GM11168 (cell line): Measurements from ENCODE around the gene VEPH1.
"Not testable (repeated sequence)": the region's sequence is repeated elsewhere in the genome, so short reads cannot be mapped to it uniquely, and the experiment has no call there.

Experiments used
- in situ Hi-C: fragments of 300-500 bp; cut with MboI; formaldehyde crosslinking; loops from one replicate; pipeline ENCODE4 v1.12.0; 2022; ENCODE audit warnings: low sequenced_read_pairs; ENCODE audit not compliant: unreplicated experiment

The VEPH1 gene

GRCh38 chr3:157356541-157356940, 146.7 kb downstream of the VEPH1 start:
- in situ Hi-C loops: no loop called here

DNA sequence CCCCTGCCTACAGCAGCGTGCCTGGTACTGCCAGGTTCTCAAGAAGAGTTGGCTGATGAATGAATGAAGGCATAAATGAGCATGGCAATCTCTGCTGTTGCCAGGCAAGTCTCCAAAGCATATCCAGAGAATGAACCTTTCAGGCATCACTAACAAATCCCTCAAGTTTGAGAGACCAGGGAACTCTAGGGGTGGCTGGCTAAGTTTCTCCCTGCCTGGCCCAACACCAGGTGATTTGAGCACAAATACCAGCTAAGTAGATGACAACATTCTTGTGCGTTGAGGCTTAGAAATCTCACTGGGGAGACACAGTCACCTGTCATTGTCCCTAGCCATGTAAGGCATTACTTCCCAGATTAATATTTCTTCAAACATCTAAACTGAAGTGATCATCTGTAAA, 147.9 kb downstream of the VEPH1 start:
- in situ Hi-C loops: no loop called here

- in situ Hi-C loops: no loop called here
Measured at GRCh38 chr3:157354722-157355121, 148.5 kb downstream of the VEPH1 start.

- in situ Hi-C loops: no loop called here
Measured at GRCh38 chr3:157354254-157354653, 149.0 kb downstream of the VEPH1 start.

- in situ Hi-C loops: no loop called here
Measured at GRCh38 chr3:157353652-157354051, 149.6 kb downstream of the VEPH1 start.

- in situ Hi-C loops: no loop called here
Measured at GRCh38 chr3:157351981-157352380, 151.2 kb downstream of the VEPH1 start.

GRCh38 chr3:157350651-157351050, 152.6 kb downstream of the VEPH1 start:
- in situ Hi-C loops: not testable (repeated sequence)

DNA sequence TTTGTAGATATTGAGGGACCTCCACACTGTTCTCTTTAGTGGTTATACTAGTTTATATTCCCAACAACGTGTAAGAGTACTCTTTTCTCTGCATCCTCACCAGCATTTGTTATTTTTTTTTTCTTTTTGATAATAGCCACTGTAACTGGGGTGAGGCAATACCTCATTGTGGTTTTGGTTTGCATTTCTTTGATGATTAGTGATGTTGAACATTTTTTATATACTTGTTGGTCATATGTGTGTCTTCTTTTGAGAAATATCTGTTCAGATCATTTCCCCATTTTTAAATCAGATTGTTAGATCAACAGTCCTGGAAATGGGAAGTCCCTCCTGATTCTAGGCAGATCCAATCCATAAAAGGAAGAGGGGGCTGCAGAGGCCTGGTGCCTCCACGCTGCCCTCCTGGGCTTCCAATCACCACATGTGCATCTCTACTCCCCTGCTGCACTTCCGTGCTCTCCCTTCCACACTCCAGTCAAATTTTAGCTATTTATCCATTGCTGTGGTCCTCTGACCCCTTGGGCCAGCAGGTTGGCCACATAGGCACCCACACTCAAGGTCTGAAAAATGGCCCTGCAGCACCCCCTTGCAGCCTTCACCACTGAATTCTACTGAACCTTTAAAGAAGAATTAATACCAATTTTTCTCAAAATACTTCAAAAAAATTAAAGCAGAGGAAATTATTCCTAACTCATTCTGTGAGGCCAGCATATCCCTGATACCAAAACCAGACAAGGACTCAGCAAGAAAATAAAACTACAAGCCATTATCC, 154.7 kb downstream of the VEPH1 start:
- in situ Hi-C loops: not testable (repeated sequence)

- in situ Hi-C loops: no loop called here
Measured at GRCh38 chr3:157347577-157348303, 155.5 kb downstream of the VEPH1 start.

DNA sequence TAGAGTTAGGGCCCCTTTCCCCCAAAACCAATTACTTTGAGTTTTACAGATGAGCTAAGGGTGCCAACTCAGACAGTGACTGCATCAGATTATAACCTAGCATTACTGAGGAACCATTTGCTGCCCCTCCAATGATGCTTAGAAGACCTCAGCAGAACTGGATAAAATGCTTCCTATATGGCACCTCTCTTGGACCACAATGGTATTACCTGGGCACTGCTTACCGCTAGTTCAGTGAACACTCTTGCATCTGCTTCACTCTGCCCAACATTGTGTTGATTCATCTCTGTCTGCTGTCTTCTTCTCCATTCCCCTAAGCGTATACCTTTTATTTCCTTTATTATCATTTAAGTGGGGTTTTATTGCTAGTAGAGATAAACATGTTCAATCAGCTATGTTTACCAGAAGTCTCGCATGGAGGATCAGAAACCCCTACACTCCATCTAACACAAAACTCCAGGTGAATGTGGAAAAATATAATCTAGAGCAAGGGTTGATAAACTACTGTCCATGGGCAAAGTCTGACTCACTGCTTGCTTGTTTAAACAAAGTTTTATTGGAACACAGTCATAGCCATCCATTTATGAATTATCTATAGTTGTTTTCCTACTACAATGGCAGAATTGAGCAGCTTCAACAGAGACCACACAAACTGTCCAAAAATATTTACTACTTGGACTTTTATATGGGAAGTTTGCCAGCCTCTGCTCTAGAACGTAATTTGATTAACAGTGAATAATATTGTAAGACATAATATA, 166.8 kb downstream of the VEPH1 start:
- in situ Hi-C loops: no loop called here

GRCh38 chr3:157335233-157336076, 167.8 kb downstream of the VEPH1 start:
- in situ Hi-C loops: no loop called here

DNA sequence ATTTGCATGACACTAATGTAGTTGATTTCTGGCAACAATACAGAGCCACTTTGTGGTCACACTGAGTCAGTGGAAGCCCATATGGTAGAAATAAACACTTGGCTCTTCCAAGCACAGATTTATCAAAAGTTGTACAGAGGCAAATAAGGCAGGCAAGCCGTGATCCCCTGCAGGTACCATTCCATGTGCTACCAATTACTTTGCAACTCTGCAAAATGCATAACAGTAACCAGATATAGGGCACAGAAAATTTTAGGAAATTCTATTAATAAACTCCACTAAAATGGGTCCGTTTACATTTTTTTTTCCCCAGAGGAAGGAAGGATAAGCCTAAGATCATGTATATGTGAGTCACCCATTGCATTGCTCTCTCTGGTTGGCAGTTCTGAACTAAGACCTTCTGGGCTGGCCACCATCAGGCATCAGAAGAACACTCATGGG, 169.6 kb downstream of the VEPH1 start:
- in situ Hi-C loops: no loop called here

- in situ Hi-C loops: no loop called here
Measured at GRCh38 chr3:157330206-157330605, 173.0 kb downstream of the VEPH1 start.

DNA sequence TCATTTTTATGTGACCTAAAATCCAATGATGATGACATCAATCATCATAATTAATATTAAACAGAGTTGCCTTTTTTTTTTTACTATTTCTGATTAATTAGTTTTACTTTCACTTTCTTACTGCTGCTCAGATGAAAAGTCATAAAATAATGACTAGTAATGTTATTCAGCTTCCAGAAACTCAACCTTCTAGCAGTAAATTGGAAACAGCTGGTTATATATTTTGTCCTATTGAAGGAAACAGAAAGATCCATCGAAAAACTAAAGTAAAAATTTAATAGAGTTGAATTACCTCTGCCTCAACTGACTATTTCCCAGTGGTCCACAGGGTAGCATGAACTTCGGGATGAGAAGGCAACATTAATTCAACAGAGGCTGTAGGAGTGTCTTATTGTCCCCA, 173.7 kb downstream of the VEPH1 start:
- in situ Hi-C loops: no loop called here

GRCh38 chr3:157327837-157328236, 175.4 kb downstream of the VEPH1 start:
- in situ Hi-C loops: no loop called here

GRCh38 chr3:157327018-157327417, 176.2 kb downstream of the VEPH1 start:
- in situ Hi-C loops: no loop called here

DNA sequence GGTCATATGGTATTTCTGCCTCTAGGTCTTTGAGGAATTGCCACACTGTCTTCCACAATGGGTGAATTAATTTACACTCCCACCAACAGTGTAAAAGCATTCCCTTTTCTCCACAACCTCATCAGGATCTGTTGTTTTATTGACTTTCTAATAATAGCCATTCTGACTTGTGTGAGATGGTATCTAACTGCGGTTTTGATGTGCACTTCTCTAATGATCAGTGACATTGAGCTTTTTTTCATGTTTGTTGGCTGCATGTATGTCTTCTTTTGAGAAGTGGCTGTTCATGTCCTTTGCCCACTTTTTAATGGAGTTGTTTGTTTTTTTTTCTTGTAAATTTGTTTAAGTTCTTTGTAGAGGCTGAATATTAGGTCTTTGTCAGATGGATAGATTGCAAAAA, 178.3 kb downstream of the VEPH1 start:
- in situ Hi-C loops: not testable (repeated sequence)

DNA sequence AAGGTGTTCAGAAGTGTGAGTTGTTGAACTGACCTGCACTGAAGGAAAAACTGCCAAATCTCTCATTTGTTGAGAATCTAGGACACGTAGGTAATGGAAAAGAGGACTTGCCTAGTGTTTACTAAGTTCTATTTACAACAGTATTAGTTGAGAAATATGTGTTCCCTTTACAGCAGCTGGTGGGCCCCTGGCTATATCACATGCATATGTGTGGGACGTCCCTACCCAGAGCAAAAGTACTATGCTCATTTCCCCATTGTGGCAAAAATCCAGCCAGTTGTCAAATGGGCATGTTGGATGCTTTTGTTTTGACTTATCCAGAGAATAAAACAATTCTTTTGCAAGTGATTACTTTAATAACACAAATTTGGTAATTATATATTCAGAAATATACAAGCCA, 179.9 kb downstream of the VEPH1 start:
- in situ Hi-C loops: no loop called here

DNA sequence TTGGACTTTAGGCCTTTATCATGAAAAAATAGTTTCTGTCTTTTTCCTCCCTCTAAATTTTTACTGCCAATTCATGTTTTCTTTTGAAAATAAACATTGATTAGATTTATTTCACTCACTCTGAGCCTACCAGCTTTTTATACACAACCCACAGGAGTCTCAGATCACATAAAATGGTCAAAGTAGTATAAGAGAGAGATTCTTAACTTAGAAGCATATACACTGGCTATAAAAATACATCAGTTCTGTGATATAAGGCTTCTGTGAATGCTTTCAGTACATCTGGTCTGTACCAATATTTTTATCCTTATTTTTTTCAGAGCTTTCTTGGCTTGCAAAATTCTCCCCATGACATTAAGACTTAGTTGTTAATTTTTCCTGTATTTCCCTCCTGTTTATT, 183.5 kb downstream of the VEPH1 start:
- in situ Hi-C loops: no loop called here

DNA sequence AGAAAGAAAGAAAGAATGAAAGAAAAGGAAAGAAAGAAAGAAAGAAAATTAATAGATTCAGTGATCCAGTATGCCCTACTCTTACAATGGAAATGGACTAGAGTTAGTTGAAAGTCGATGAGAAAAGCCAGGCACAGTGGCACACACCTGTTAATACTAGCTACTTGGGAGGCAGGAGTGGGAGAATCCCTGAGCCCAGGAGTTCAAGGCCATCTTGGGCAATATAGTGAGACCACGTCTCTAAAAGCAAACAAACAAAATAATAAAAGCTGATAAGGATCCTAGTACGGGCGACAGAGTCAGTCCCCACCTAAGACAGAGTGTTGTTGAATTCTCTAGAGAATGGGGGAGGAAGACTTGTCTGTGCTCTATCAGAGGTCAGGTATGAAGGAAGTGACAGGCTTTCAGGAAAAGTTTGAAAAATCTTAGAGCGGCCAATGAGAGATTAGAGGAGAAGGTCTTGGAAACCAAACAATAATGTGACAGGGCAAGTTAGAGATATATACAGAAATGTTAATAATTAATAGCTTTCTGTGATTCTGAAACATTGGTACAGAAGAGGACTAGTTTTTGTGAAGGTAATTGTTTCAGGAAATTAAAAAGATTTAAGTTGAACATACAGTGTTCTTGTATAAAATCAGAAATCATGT, 184.5 kb downstream of the VEPH1 start:
- in situ Hi-C loops: no loop called here
